ENCODE measurements around the gene RASAL2. TPM values are rescaled to one million over a fixed set of nuclear protein-coding genes. Genes with fewer than 3 reads are reported as not detected.

Gene RASAL2
- total RNA-seq, 3 donors from 2014 or later, result 13.0 to 17.5 (median 14.2) TPM

- intact Hi-C loops (cut with DNase I, micrococcal nuclease), result loop anchor here in 1 of 2 donors (10.0 kb wide), 1 partner anchor 183 kb away; no protein-coding TSS in a partner anchor
These were observed 1.7 kb upstream of the RASAL2 start for GRCh38 chr1:178091986-178092745.

GRCh38 chr1:178092878-178093493 is 918 bp upstream of the RASAL2 start:
- no peaks in the 10 kb centered on the region for H3K9me3 ChIP-seq
- intact Hi-C loops (cut with DNase I, micrococcal nuclease), result loop anchor here in 1 of 2 donors (10.0 kb wide), 1 partner anchor 182 kb away; no protein-coding TSS in a partner anchor
- DNase-seq (peak in 2 of 3 donors; percentile 41 to 50), ATAC-seq (peak; percentile 14)
- H3K4me1 ChIP-seq (ENCODE audit: low read depth), result peaks cover 15% of the 10 kb centered on the region
- peak overlapping the region; percentile 92 for H3K4me3 ChIP-seq
- no peaks in the 10 kb centered on the region for H3K36me3 ChIP-seq (ENCODE audit: low read depth)
- TF ChIP-seq CTCF (IDR thresholded peaks at IDR 0.05), result no peak

More at GRCh38 chr1:178091986-178092745, 1.7 kb upstream of the RASAL2 start:
- Histone ChIP-seq H3K36me3 (ENCODE audit: low read depth) (no peaks in the 10 kb centered on the region), H3K9me3 (no peaks in the 10 kb centered on the region), H3K4me3 (no peak overlapping the region), H3K4me1 (ENCODE audit: low read depth) (peaks cover 15% of the 10 kb centered on the region)
- DNase-seq, result no peak
- no peak for TF ChIP-seq CTCF (IDR thresholded peaks at IDR 0.05)
- ATAC-seq, result no peak

GRCh38 chr1:178093494-178093950 is 382 bp upstream of the RASAL2 start:
- peaks cover 15% of the 10 kb centered on the region for H3K4me1 ChIP-seq (ENCODE audit: low read depth)
- no peak for TF ChIP-seq CTCF (IDR thresholded peaks at IDR 0.05)
- intact Hi-C loops (cut with DNase I, micrococcal nuclease), result loop anchor here in 1 of 2 donors (10.0 kb wide), 1 partner anchor 181 kb away; no protein-coding TSS in a partner anchor
- H3K4me3 ChIP-seq, result peak overlapping the region; percentile 92
- no peaks in the 10 kb centered on the region for H3K36me3 ChIP-seq (ENCODE audit: low read depth)
- H3K9me3 ChIP-seq, result no peaks in the 10 kb centered on the region
- DNase-seq (peak; percentile 91 to 92 (median 91)), ATAC-seq (peak; percentile 95)

GRCh38 chr1:178094739-178095645 is 1.1 kb downstream of the RASAL2 start:
- Histone ChIP-seq H3K9me3 (no peaks in the 10 kb centered on the region), H3K36me3 (ENCODE audit: low read depth) (no peaks in the 10 kb centered on the region), H3K4me1 (ENCODE audit: low read depth) (peaks cover 15% of the 10 kb centered on the region), H3K4me3 (peak overlapping the region; percentile 92)
- intact Hi-C loops (cut with DNase I, micrococcal nuclease), result loop anchor here in 1 of 2 donors (10.0 kb wide), 1 partner anchor 180 kb away; no protein-coding TSS in a partner anchor
- no peak for DNase-seq
- ATAC-seq, result no peak
- no peak for TF ChIP-seq CTCF (IDR thresholded peaks at IDR 0.05)

- H3K9me3 ChIP-seq, result no peaks in the 10 kb centered on the region
- no peak for DNase-seq
- intact Hi-C loops (cut with DNase I, micrococcal nuclease), result loop anchor here in 1 of 2 donors (10.0 kb wide), 1 partner anchor 178 kb away; no protein-coding TSS in a partner anchor
- no peaks in the 10 kb centered on the region for H3K36me3 ChIP-seq (ENCODE audit: low read depth)
- peaks cover 20% of the 10 kb centered on the region for H3K4me1 ChIP-seq (ENCODE audit: low read depth)
- no peak overlapping the region for H3K4me3 ChIP-seq
- no peak for TF ChIP-seq CTCF (IDR thresholded peaks at IDR 0.05)
- no peak for ATAC-seq
These were observed 2.5 kb downstream of the RASAL2 start for GRCh38 chr1:178096421-178096820.
